NCI-H82 (cell line): Measurements from ENCODE around the gene C2CD2.
A peak's percentile ranks its signal among the peaks of the same experiment; 100 is the strongest.

Experiments used
- DNase-seq: peaks from one replicate; lab custom pipeline; 2025; lab: John Stamatoyannopoulos, UW

C2CD2 gene

DNA sequence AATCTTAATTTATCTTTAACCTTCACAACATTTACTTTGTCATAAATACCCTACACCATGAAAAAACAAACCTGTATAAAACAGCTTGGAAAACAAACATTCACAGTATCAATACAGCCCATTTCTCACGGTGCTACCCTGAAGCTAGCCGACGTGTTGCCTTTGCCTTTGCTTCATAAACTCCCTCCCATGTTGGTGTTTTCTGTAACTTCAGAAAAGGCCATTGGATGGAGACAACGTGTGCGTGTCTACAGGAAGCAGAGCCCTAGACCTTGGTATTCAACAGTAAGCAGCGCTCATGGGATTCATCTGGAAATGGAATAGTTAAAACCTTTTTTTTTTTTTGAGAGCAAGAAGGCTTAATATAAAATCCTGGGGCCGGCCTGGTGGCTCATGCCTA is 67.5 kb downstream of the C2CD2 start:
- DNase-seq: no peak

GRCh38 chr21:41885341-41886024 is 68.3 kb downstream of the C2CD2 start:
- no peak for DNase-seq

GRCh38 chr21:41884501-41885030 is 69.3 kb downstream of the C2CD2 start:
- DNase-seq: no peak

DNA sequence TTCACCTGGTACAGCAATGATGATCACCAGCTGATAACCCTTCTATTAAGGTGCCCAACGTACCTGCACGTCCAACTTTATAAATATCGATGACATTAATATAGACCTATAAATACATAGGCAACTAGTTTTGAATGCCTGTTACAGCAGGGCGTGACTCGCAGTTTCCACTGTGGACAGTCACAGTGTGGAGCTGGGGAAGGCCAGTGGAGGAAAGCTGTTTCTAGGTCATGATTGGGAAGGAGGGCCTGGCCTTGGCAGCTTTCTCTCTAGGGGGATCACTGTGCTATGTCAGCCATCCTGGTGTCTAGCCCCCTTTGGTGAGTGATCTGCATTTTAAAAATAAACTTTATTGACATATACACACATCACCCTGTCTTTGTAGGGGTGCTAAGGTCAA is 70.2 kb downstream of the C2CD2 start:
- no peak for DNase-seq

DNA sequence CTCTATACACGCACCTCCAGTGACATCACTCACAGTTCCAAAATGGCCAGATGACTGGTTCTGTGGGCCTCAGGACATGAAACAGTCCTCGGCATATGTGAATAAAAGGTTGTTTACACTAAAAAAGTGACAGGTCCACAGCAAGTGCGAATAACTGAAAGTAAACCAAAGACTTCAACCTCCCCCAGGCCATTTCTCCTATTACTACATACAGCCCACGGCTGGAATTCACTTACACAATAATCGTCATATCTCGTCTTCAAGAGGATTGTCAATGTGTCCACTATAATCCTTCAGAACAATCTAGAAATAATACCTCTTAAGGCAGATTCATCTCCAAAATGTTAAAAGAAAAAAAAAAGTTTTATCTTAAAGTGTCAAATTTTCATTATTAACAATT is 72.8 kb downstream of the C2CD2 start:
- DNase-seq: no peak

DNA sequence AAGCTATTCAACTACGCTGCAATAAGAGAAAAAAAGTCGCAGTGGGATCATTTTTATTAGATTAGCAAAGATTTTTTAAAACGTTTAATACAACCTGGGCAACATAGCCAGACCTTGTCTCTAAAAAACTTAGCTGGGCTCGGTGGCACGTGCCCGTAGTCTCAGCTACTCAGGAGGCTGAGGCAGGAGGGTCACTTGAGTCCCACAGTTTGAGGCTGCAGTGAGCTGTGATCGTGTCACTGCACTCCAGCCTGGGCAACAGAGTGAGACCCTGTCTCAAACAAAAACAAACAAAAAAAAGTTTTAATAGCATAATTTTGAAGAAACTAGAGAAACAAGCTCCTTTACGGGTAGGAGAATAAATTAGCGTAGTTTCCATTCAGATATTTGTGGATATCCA is 73.7 kb downstream of the C2CD2 start:
- DNase-seq: no peak

- peak; percentile 88 for DNase-seq
These were observed 74.4 kb downstream of the C2CD2 start, which contains the start of gene PRDM15 for GRCh38 chr21:41879190-41879998. Gene PRDM15, minus strand, starts transcription at chr21:41879344. Its CDS starts 18,981 bp downstream, at chr21:41860363.

DNA sequence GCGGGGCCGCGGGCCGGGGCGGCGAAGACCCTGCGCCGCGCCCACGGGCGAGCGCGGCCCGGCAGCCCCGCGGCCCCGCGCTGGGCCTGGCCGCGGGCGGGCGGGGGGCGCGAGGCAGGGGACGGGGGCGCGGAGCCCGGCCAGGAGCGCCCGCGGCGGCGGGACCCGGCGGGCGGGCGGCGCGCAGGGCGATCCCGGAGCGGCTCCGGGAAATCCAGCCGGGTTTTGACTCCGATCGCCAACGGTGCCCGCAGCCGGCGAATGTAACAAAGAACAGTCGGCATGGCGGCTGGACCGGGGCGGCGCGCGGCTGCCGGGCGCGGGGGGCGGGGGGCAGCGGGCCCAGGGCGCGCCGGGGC is 75.0 kb downstream of the C2CD2 start:
- DNase-seq: peak; percentile 85

GRCh38 chr21:41877901-41878830 is 75.7 kb downstream of the C2CD2 start:
- DNase-seq: peak; percentile 51

DNA sequence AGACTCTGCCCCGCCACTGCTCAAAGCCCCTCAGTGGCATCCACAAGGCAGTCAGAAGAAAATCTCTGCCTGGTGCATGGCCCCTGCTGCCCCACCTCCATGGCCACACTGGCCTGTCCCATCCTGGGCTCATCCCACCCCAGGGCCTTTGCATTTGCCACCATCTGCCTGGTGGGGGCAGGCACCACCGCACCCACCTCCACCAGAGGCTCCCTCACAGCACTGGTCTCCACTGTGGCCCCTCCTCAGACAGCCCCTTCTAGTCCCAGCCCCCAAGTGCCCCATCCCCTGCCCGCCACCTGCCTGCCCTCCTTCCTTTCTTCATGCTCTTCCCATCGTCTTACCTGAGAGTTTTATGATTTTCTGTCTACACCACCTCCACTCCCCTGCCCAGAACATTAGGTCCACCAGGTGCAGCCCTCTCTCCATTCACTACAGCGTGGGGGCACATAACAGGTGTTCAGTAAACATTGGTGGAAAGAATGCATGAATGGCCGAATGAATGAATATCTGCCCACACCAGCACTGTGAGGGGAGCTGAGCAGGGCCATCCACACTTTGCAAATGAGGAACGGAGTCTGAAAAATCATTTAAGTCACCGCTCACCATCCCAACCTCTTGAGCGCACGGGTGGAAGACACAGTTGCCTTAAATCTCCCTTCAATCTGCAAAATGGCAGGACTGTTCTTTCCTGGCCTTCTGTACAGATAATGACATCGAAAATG is 76.7 kb downstream of the C2CD2 start:
- no peak for DNase-seq

GRCh38 chr21:41876396-41876795 is 77.4 kb downstream of the C2CD2 start:
- DNase-seq: no peak

GRCh38 chr21:41875086-41875485 is 78.7 kb downstream of the C2CD2 start:
- no peak for DNase-seq

- no peak for DNase-seq
These were observed 79.2 kb downstream of the C2CD2 start for GRCh38 chr21:41874611-41875010.

DNA sequence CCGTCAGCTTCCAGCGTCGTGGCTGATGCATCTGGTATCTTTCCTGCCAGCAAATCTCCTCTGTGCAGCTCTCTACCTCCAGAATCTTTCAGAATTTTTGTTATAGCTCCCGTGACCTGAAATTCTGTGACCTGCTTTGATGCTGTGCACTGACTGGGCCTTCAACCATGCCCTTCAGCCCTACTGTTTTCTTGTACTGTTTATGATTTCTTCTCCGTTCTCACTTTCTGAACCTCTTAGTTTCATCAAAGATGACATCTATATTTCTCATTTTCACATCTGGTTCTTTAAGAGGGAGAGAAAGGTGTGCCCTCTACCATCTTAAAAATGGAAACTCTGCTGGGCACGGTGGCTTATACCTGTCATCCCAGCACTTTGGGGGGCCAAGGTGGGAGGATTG is 80.4 kb downstream of the C2CD2 start:
- DNase-seq: no peak

- DNase-seq: no peak
These were observed 80.8 kb downstream of the C2CD2 start for GRCh38 chr21:41873005-41873404.

DNA sequence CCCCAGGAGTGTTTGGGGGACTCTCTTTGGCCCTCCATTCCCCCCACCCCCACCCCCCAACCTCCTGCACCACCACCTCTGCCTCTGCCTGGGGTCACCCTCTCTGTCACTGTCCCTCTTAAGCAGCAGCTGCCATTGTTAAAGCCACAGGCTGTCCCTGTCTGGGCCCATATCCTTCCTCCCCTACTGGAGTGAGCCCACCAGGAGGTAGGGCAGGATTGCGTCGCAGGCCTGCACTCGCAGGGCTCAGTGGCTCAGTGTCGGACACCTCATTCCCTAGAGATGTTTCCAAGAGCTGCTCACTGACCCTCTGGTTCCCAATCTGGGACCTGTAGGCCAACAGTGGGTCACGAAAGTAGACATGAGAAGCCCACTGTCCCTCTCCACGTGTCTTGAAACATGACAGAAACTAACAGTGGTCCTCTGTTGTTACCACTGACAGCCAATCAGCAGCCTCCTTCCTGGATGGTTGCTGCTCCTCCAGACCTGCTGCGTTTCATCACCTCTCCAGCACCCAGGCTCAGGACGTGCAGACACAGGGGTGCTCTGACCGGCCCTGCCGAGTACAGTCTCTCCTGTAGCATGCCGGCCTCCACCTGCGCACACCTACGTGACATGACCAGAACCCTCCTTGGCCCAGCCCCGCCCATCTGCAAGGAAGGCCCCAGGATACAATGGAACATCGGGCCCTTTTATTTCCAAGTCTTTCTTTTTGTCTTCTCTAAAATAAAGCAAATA is 82.4 kb downstream of the C2CD2 start:
- DNase-seq: no peak

- no peak for DNase-seq
These were observed 84.0 kb downstream of the C2CD2 start for GRCh38 chr21:41869771-41870170.

GRCh38 chr21:41868062-41868710 is 85.6 kb downstream of the C2CD2 start:
- DNase-seq: no peak

GRCh38 chr21:41867313-41867712 is 86.5 kb downstream of the C2CD2 start:
- no peak for DNase-seq

DNA sequence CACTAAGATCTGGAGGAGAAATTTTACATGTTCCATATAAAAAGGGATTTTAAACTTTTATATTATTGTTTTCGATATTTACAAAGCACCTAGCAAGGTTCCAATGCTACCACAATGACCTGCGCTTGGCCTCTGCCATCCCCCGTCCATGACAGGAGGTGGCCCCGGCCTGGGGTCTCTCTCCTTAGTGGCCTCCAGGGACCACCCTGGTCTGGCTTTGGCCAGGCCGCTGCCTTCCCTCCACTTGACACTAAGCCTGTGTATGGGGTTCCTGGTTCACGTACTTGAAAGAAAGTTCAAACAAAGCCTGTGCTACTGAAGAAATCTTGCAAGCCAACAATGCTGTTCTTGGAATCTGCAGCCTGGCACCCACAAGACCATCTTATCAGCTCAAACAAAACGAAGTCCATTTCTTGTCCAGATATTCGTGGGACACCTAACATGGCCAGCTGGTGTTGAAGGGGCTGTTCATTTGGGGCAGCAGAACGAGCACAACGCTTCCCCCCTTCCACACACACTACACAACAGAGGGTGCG is 87.5 kb downstream of the C2CD2 start:
- no peak for DNase-seq
